GM18861 (cell line): ENCODE results near the gene PTPRM.

Experiments used
- ATAC-seq: cut with Tn5 transposase; IDR thresholded peaks from one replicate; pipeline ENCODE4 v1.9.1; 2021; ENCODE audit not compliant: unreplicated experiment

PTPRM gene

DNA sequence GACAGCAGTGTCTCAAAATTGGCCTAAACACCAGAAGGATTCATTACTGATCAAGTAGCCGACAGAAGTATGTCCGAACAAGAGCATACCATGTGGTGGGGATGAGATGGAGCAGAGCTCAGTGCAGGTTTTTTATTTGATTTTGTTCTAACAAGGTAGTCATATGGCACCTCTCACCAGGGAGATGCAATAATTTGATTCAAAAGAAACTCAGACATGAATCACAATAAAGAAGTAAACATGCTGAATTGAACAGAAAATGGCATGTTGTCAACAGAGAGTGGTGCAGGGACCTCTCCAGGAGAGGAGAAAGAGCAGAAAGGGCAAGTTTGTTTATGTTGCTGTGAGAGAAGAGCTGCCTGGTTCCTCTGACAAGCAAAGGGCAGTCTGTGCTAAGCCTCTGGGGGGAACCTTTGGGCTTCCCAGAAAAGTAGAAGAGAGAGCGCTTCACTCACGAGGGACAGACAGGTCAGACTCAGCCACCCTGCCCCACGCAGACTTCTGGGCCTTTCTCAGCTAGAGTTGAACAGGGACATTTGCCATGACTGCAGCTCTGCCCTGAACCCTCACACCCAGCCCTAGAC is 690.8 kb downstream of the PTPRM start:
- no peak for ATAC-seq

DNA sequence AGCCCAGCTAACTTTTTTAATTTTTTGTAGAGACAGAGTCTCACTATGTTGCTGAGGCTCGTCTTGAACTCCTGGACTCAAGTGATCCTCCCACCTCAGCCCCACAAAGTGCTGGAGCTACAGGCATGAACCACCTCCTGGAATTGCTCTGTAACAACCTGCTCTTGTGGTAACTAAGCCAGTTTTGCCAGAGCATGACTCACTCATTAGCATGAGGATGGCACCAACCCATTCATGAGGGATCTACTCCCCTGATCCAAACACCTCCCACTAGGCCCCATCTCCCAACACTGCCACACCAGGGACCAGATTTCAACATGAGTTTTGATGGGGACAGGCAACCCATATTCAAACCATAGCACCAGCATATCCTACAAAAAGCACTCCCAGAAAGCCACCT is 693.2 kb downstream of the PTPRM start:
- ATAC-seq: no peak

DNA sequence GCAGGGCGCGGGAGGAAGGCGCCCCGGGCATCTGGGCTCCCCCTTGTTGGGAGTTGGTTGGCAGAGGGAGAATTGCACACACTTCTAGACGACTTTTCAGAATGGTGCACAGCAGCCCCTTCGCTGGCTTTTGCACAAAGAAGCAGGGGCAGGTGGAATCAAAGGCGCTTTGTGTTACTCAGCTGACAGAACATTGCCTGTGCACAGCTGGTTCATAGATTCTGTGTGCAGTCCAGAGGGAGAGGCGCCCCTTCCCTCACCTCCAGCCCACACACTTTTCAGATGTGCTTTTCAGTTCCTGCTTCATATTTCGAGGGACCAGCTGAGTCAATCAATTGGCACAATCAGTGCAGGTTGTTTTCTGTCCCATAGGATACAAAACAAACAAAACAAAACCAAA is 693.7 kb downstream of the PTPRM start:
- ATAC-seq: no peak

DNA sequence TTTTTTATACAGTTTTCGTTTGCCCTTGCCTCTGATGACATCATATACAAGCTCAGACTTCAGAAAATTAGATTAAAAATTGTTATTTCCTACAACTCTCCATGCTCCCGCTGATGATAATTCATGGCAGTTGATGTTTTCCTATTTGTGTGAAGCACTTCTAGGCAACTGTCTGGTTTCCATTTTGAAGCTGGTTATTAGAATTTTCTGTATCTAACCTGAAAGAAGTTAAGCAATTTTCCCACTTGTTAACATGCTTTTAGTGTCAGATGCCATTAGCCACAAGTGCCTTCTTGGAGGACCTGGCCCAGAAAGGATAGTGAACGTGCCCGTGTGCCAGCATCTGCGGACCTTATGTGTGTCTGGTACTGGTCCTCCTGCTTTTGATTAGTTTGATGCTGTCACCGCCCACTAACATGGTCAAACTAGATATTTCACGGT is 694.6 kb downstream of the PTPRM start:
- no peak for ATAC-seq

DNA sequence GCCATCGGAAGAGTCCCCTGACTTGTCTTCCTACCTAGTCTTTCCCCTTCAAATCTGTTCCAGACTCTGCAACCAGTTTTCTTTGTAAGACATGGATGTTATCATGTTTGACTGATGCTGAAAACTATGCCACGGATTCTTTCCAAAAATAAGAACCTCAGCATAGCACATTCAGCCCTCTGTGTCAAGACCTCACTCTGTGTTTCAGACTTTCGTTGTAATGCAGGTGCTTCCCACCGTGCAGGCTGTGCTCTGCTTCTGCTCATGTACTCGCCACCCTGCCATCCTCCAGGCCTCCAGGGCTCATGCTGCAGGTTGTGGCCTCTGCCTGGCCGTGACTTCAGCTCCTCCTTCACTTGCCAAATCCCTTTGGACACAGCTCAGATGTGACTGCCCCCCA is 695.1 kb downstream of the PTPRM start:
- no peak for ATAC-seq

DNA sequence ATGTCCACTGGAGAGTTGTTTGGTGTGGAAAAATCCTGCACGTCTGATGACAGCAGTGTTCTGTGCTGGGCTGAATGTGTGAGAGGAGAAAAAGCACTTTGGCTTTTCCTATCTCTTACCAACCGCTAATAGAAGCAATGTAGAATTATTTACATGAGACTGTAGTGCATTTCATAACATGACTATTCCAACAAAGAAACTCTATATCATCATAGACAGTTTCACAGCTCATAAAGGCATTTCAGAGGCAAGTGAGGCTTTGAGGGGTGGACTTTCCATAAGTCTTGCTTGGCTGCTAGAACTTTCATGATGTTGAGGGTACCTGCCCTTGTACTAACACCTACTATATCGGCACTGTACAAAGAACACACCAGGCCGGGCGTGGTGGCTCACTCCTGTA is 697.0 kb downstream of the PTPRM start:
- no peak for ATAC-seq

DNA sequence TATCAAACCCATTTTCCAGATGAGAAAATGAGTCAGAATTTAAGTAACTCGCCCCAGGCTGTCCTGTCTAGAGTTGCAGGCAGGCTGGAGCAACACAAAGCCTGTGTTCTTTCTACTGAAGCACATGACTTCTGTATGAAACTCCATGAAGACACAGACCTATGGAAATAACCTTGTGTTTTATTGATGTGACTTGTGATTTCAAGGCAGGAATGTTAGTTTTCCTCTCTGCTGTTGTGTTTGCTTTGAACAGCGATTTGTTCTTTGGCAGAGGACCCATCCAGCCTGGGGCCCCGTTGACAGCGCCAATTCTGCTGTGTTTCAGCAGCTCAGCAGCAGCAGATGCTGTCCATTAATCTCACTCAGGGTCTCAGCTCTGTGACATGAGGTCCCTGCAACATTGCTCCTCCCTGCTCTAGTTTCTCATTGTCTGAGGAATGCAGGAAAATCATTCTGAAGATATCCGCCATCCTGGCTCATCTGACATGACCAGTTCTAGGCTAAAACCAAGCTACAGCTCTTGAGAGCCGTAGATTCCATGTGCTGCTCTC is 697.8 kb downstream of the PTPRM start:
- ATAC-seq: no peak

DNA sequence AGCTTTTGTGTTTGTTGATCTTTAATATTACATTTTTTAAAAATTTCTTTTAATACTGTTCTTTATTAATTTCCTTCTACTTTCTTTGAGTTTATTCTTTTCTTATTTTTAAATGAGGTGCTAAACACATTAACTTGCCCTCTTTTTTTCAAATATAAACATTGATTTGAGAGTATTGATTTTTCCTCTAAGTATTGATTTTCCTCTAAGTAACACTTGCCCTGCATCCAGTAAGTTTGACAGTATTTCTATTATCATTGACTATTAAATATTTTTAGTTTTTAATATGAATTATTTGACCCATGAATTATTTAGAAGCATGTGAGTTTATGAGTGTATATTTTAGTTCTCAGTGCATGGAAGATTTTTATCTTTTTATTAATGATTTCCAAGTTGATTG is 705.1 kb downstream of the PTPRM start:
- no peak for ATAC-seq

DNA sequence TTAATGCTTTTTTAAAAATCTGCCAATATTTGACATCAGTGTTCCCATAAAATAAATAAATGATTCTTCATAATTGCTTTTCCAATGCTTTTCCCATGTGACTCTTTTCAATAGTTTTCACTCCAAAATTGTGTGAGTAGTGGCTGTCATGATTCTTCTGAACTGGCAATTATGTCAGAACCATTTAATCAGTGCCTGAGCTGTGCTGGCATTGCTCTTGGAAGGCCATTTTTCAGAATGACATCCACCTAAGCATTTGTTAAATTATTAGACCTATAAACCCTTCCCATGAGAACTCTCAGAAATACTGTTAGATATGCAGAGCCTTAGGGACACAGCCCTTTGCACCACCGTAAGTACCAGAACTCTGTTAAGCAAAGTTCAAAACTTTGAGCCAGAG is 707.3 kb downstream of the PTPRM start:
- no peak for ATAC-seq

DNA sequence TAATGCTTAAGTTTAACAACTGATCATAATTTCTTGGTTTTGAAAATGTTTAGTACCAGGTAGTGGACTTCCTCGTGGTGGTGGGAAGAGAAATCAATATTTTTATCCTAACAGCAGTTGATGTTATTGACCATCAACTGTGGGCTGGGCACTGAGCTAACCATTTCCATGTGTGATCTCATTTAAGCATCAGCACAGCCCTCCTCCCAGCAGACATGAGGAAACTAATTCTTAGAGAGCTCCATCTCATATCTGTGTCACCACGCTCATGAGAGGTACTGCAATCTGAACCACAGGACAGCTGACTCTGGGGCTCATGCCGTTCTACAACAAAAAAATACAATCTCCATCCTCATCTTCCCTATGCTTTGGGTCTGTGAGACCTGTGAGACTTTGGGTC is 709.3 kb downstream of the PTPRM start:
- ATAC-seq: no peak

DNA sequence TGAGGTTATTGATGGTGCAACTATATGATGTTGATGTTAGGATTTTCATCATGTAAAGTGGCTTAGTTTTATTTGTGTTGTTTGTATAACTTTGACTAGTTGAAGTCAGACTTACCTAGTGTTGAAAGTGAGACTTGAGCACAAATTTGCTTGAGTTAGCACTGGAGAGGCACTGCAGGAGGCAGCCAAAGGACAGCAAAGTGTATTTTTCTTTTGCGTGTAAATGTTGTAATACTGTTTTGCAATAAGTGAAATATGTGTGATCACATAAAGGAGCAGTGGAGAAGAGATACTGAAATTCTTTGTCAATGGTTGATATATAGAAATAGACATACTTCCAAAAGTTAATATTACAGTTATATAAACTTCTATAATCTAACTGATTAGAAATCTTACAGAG is 710.2 kb downstream of the PTPRM start:
- ATAC-seq: no peak

DNA sequence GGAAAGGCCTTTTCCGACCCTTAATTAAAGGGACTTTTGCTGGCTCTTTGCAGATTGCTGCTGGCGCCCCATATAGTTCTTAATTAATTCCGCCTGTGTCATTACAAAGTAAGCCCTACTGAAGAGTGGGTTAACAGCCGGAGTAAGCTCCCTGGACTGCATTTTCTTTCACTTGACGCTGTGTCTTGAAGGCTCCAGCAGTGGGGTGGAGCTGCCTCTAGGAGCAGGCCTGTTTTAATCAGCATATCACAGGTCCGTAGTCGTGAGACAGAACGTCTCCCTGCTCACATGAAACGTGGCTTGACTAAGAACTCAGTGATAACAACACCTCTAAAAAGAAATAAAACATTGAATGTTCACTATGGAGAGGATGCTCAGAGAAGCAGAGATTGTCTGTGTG is 712.2 kb downstream of the PTPRM start:
- ATAC-seq: no peak

DNA sequence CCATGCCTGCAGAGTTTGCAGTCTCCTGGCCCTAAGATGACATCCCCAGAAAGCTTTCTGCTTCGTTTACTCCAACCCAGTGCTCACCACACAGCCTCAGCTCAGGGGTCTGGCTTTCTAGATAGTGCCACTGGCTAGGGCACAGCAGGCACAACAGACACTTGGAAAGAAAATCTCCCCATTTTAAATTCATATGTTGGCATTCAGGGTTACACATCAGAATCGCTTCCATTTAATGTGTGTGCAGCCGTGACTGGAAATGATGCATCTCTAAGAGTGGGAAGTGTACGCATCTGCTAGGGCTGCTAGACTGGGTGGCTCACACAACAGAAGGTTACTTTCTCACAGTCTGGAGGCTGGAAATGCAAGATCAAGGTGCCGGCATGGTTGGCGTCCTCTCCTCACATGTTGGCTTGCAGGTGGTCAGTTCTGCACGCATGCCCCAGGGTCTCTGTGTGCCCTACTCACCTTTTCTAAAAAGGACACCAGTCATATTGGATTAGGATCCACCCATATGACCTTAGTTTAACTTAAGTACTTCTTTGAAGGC is 712.7 kb downstream of the PTPRM start:
- no peak for ATAC-seq

DNA sequence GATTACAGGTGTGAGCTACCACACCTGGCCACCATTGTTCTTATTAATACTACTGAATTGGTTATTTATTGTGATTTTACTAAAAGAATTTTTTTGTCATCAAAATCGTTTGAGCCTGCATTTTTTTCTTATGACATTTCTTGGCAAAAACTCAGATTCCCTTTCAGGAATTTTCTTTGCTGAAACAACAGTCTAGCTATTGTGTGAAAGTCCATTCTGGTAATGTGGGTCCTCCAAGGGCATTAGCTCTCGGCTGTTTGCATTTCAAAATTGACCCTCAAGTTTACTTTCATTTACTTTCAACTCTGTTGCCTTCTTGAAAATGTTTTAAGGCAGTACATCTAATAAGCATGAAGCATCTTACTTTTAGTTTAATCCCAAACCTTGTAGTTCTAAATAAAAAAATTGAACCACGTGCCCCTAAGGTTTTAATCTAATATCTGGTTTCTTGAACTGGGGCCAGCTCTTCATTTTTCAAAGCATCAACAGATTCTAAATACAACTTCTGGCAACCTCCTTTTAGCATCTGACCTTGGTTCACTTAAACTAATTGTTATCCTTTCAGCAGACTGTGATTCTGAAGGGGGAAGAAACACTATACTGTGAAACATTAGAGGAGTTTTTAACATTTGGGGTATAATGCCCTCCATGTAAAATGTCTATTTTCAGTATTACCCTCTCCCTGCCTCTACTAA is 716.9 kb downstream of the PTPRM start:
- no peak for ATAC-seq

DNA sequence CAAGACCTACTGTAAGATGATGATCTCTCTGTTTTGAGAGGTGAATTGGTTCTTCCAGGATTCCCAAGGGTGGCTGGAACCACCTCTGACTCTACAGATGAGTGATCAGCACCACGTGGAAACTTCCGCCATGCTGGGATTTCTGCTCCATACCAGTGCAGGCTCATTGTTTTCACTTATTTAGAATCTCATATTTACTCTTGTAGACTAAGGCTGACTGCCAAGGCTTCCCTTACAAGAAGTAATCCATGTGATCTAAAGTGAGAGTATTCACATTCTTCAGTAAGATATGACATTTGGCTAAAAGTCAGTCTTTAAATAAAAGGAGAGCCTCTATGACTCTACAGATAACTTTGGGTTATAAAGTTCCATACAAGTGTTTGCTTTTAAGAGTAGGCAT is 719.2 kb downstream of the PTPRM start:
- ATAC-seq: no peak

DNA sequence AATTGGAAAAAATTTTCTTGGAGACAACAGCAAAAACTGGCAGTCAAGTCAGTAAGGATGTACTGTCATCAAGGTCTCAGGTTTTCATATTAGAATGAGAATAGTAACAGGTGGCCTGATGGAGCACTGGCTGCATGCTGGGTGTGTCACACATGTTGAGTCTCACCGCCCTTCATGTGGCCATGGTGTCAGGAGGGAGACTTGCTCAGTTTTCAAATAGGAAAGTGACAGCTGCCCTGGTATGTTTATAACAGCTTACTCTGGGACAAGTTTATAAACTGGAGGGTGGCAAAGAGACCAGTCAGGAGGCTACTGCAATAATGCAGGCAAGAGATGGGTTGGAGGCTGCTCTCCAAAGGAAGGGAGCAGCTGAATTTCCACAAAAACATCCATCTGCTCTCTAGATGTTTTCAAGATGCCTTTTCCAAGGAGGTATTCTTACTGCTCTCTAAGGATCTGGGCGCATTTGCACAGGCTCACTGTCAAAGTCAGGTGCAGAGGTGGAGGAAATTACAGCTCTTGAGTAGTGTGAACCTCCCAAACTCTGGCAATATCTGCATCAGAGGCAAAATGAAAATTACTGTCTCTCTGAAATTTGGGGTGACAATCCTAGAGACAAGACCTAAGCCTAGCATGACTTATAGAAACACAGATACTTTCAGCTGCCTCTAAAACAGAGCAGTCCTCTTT is 720.2 kb downstream of the PTPRM start:
- no peak for ATAC-seq

DNA sequence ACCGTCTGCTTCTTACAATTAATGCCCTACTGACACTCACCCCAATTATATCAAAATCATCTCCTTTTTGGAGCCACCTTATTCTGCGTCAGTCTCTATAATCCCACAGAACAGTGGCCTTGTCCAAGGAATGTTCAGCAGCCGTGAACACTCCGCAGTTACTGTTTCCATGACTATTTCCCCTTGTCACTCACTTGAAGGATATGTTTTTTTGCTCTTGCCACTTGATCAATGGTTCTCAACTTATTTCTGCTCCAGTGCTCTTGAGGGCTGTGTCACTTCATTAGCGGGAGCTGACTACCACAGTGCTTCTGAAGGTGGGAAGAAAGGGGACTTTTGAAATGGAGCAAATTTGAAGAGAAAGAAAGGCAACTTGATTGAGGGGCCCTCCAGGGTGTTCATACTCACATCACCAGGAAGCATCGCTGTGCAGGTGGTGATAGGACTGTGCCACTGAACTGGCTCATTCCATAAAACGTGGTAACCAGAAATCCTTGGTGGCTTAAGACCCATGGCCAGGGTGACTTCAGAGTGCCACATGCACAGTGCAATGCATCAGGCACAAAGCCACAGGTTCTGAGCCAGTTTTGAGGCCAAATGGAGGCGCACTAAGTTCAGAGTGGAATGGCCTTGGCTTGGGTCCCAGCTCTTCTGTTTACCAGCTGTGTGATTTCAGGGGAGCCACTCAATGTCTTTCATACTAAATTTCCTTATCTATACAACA is 721.5 kb downstream of the PTPRM start:
- no peak for ATAC-seq

DNA sequence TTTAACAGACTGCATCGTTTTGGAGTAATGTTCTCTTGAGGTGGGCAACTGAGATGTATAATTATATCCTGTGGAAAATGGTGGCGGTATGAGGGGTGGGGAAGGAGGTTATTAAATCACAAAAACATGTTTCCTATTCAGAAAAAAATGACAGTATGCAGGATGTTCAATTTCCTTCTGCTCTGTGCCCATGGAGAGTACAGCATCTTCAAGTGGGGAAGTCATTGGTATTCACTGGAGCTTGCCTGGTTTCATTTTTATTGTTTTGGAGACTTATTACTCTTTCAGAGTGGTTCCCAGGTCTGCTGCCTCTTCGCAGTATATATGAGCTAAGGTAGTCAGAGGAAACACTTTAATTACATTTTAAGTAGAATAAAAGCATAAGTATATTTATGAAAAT is 723.3 kb downstream of the PTPRM start:
- ATAC-seq: no peak

DNA sequence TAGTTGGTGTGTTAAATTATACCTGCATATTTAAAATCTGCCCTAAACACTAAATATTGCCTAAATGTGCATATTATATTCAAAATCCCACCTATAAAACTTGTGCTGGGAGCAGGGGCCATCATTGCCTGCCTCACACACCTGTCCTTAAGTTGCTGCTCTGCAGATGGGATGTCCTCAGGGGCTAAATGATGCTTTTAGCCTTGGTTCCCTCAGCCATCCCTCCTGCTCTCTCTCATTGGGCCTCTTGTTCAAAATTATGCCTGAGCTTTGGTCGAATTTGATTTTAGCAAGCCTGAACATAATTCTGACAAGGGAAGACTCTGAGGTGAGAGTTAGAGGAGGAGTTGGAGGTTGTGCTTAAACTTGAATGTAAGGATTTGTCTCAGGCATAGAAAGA is 723.8 kb downstream of the PTPRM start:
- ATAC-seq: no peak

DNA sequence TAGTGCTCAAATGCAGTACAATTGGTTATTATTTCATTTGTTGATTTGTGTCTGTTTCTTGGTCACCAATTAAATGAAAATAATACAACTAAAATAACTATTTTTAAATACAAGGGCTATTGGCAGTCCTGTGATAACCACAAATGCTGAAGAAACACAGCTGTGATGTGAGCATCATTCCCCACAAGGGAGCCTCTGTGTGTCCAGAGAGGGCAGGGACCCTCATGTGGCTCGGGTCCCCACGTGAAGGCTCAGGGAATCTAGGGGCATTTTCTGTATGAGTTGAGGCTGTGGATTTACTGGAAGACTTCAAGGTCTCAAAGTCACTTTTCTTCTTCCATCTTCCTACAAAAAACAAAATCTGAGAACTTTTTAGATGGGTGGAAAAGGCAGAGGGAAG is 726.1 kb downstream of the PTPRM start:
- ATAC-seq: no peak

DNA sequence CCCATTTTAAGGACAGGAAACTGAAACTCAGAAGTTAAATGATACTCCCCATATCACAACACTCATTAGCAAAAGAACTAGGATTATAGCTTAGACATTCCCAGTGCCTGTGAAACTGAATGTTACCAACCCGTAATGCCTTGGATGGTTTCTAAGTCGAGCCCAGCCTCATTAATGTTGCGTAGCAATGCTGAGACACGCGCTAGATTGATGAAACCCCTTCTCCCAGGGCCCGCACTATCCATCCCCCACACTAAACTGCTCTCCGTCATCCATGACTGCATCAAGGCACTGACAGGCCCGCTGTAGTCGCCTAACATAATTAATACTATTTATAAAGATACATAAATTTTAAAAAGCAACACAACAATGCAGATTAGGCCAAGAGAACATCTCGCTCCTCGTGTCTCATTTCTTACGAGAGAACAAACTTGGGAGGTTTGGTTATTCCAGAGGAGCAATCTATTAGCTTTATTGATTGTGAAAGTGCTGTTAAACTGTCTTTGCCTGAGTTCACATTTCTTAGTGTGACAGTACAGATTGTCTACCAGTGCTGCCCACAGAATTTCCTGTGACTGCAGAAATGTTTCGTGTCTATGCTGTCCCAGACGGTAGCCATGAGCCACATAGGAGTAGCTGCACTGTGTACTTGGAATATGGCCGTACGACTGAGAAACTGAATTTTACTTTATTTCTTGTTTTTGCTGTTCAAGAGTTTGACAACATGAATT is 729.9 kb downstream of the PTPRM start:
- ATAC-seq: no peak
